Progenitor cell of endocrine pancreas (in vitro differentiated cells): ENCODE measurements around the gene CNTNAP5. TPM values are rescaled to one million over a fixed set of nuclear protein-coding genes. Genes with fewer than 3 reads are reported as not detected.

ENCODE experiments used
- DNase-seq: peaks from one replicate; pipeline ENCODE4 v3.0.0; 2021; ENCODE audit warnings: low spot score; ENCODE audit not compliant: unreplicated experiment
- H3K27ac Mint-ChIP-seq: 2 replicates; pipeline ENCODE4 v1.8.0; 2021; ENCODE audit warnings: mild to moderate bottlenecking, moderate library complexity, mixed read lengths
- H3K27me3 Mint-ChIP-seq: 2 replicates; pipeline ENCODE4 v1.8.0; 2021; ENCODE audit warnings: mixed read lengths
- H3K36me3 Mint-ChIP-seq: 2 replicates; pipeline ENCODE4 v1.8.0; 2022; ENCODE audit warnings: mixed read lengths; ENCODE audit not compliant: insufficient read depth
- H3K4me1 Mint-ChIP-seq: 2 replicates; pipeline ENCODE4 v1.8.0; 2021; ENCODE audit warnings: low read depth, mixed read lengths
- H3K4me3 Mint-ChIP-seq: 2 replicates; pipeline ENCODE4 v1.8.0; 2021; ENCODE audit warnings: low read depth, mild to moderate bottlenecking, moderate library complexity, mixed read lengths
- H3K9me3 Mint-ChIP-seq: 2 replicates; pipeline ENCODE4 v1.8.0; 2021; ENCODE audit warnings: low read depth, mixed read lengths
- CTCF ChIP-seq: fragments of 200-600 bp; sonication (generic); IDR thresholded peaks from one replicate; pipeline ENCODE4 v1.5.0; 2021; ENCODE audit warnings: antibody characterized with exemption, mild to moderate bottlenecking; ENCODE audit not compliant: unreplicated experiment
- total RNA-seq: library from RNA; stranded (reverse); gene quantifications from 2 replicates; pipeline ENCODE4 v1.2.1, GENCODE V29; 2021

The CNTNAP5 gene
- total RNA-seq, 1 donor from 2014 or later = 5.3 TPM

GRCh38 chr2:124834331-124834730 is 809.2 kb downstream of the CNTNAP5 start:
- H3K27ac Mint-ChIP-seq = no peak overlapping the region
- H3K27me3 Mint-ChIP-seq = peaks cover 6% of the 10 kb centered on the region
- H3K4me3 Mint-ChIP-seq = no peak overlapping the region
- peaks cover 2% of the 10 kb centered on the region for H3K36me3 Mint-ChIP-seq
- DNase-seq = no peak
- peaks cover 4% of the 10 kb centered on the region for H3K4me1 Mint-ChIP-seq
- H3K9me3 Mint-ChIP-seq = peaks cover 8% of the 10 kb centered on the region
- no peak for TF ChIP-seq CTCF

- peaks cover 8% of the 10 kb centered on the region for H3K9me3 Mint-ChIP-seq
- H3K27me3 Mint-ChIP-seq = peaks cover 14% of the 10 kb centered on the region
- no peak overlapping the region for H3K27ac Mint-ChIP-seq
- TF ChIP-seq CTCF = no peak
- no peak for DNase-seq
- H3K4me1 Mint-ChIP-seq = peaks cover 4% of the 10 kb centered on the region
- H3K36me3 Mint-ChIP-seq = peaks cover 2% of the 10 kb centered on the region
- H3K4me3 Mint-ChIP-seq = no peak overlapping the region
Measured at GRCh38 chr2:124835331-124835730, 810.2 kb downstream of the CNTNAP5 start.

- H3K4me3 Mint-ChIP-seq = no peak overlapping the region
- no peak for TF ChIP-seq CTCF
- no peaks in the 10 kb centered on the region for H3K36me3 Mint-ChIP-seq
- no peak overlapping the region for H3K27ac Mint-ChIP-seq
- peaks cover 14% of the 10 kb centered on the region for H3K27me3 Mint-ChIP-seq
- no peaks in the 10 kb centered on the region for H3K9me3 Mint-ChIP-seq
- DNase-seq = no peak
- peaks cover 4% of the 10 kb centered on the region for H3K4me1 Mint-ChIP-seq
Measured at GRCh38 chr2:124836416-124836815, 811.3 kb downstream of the CNTNAP5 start.

- Mint-ChIP-seq H3K4me1 (peaks cover 4% of the 10 kb centered on the region), H3K4me3 (no peak overlapping the region), H3K27me3 (peaks cover 14% of the 10 kb centered on the region), H3K9me3 (no peaks in the 10 kb centered on the region), H3K27ac (no peak overlapping the region), H3K36me3 (no peaks in the 10 kb centered on the region)
- no peak for TF ChIP-seq CTCF
- no peak for DNase-seq
Measured at GRCh38 chr2:124837496-124837895, 812.4 kb downstream of the CNTNAP5 start.

GRCh38 chr2:124838406-124838805 is 813.3 kb downstream of the CNTNAP5 start:
- H3K9me3 Mint-ChIP-seq = no peaks in the 10 kb centered on the region
- no peak overlapping the region for H3K4me3 Mint-ChIP-seq
- no peak overlapping the region for H3K27ac Mint-ChIP-seq
- H3K27me3 Mint-ChIP-seq = peaks cover 14% of the 10 kb centered on the region
- TF ChIP-seq CTCF = no peak
- no peaks in the 10 kb centered on the region for H3K36me3 Mint-ChIP-seq
- DNase-seq = no peak
- H3K4me1 Mint-ChIP-seq = peaks cover 4% of the 10 kb centered on the region
